ENCODE data around the gene BCL7C.

DNA sequence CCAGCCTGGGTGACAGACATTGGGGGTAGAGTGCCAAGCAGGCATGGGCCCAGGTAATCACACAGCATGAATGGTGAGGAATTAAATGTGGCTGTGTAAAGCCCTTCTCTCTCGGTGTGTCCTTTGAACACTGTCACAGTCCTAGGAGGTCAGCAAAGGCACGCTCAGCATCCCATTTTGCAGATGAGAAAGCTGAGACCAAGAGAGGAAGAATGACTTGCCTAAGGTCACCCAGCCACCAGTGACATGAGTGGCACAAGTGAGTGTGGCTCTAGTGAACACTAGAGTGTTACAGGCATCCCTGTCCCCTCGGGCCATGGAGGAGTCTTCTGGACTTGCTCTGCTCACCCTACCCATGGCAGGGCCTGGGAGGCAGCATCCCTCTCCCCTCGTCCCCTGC is 13.2 kb upstream of the BCL7C start:
- TF ChIP-seq, protein P1, sequence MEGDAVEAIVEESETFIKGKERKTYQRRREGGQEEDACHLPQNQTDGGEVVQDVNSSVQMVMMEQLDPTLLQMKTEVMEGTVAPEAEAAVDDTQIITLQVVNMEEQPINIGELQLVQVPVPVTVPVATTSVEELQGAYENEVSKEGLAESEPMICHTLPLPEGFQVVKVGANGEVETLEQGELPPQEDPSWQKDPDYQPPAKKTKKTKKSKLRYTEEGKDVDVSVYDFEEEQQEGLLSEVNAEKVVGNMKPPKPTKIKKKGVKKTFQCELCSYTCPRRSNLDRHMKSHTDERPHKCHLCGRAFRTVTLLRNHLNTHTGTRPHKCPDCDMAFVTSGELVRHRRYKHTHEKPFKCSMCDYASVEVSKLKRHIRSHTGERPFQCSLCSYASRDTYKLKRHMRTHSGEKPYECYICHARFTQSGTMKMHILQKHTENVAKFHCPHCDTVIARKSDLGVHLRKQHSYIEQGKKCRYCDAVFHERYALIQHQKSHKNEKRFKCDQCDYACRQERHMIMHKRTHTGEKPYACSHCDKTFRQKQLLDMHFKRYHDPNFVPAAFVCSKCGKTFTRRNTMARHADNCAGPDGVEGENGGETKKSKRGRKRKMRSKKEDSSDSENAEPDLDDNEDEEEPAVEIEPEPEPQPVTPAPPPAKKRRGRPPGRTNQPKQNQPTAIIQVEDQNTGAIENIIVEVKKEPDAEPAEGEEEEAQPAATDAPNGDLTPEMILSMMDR (IDR thresholded peaks at IDR 0.05): no peak
- TF ChIP-seq ZFX (IDR thresholded peaks at IDR 0.05; ENCODE audit: borderline replicate concordance): no peak

Measured in 22Rv1 (cell line).